Measurements from ENCODE around the gene DIAPH2.

Gene DIAPH2

GRCh38 chrX:97065973-97066372 lies 381.3 kb downstream of the DIAPH2 start:
- TF ChIP-seq CTCF (IDR thresholded peaks at IDR 0.05; ENCODE audit: low read depth, low read length) = no peak
- Histone ChIP-seq H3K27me3 (no peaks in the 10 kb centered on the region), H3K36me3 (no peaks in the 10 kb centered on the region), H3K4me1 (no peaks in the 10 kb centered on the region), H3K4me3 (ENCODE audit: low read depth, low read length) (no peak overlapping the region), H3K9me3 (no peaks in the 10 kb centered on the region)
- no peak for DNase-seq

GRCh38 chrX:97066381-97066780 lies 381.7 kb downstream of the DIAPH2 start:
- no peaks in the 10 kb centered on the region for H3K27me3 ChIP-seq
- no peaks in the 10 kb centered on the region for H3K4me1 ChIP-seq
- no peaks in the 10 kb centered on the region for H3K9me3 ChIP-seq
- DNase-seq = no peak
- no peak overlapping the region for H3K4me3 ChIP-seq (ENCODE audit: low read depth, low read length)
- H3K36me3 ChIP-seq = no peaks in the 10 kb centered on the region
- no peak for TF ChIP-seq CTCF (IDR thresholded peaks at IDR 0.05; ENCODE audit: low read depth, low read length)

- no peaks in the 10 kb centered on the region for H3K27me3 ChIP-seq
Measured at GRCh38 chrX:97070346-97070745, 385.7 kb downstream of the DIAPH2 start.

GRCh38 chrX:97074400-97074799 lies 389.8 kb downstream of the DIAPH2 start:
- no peak for TF ChIP-seq CTCF (IDR thresholded peaks at IDR 0.05; ENCODE audit: low read depth, low read length)
- no peaks in the 10 kb centered on the region for H3K36me3 ChIP-seq
- H3K9me3 ChIP-seq = no peaks in the 10 kb centered on the region
- no peak for DNase-seq
- no peaks in the 10 kb centered on the region for H3K27me3 ChIP-seq
- H3K4me3 ChIP-seq (ENCODE audit: low read depth, low read length) = no peak overlapping the region
- no peaks in the 10 kb centered on the region for H3K4me1 ChIP-seq

More at GRCh38 chrX:97070346-97070745, 385.7 kb downstream of the DIAPH2 start:
- no peaks in the 10 kb centered on the region for H3K36me3 ChIP-seq
- H3K4me3 ChIP-seq (ENCODE audit: low read depth, low read length) = no peak overlapping the region
- no peaks in the 10 kb centered on the region for H3K4me1 ChIP-seq
- no peak for DNase-seq
- H3K9me3 ChIP-seq = no peaks in the 10 kb centered on the region
- no peak for TF ChIP-seq CTCF (IDR thresholded peaks at IDR 0.05; ENCODE audit: low read depth, low read length)

GRCh38 chrX:97089116-97089515 lies 404.5 kb downstream of the DIAPH2 start:
- no peaks in the 10 kb centered on the region for H3K4me1 ChIP-seq
- no peak for TF ChIP-seq CTCF (IDR thresholded peaks at IDR 0.05; ENCODE audit: low read depth, low read length)
- no peaks in the 10 kb centered on the region for H3K27me3 ChIP-seq
- no peaks in the 10 kb centered on the region for H3K36me3 ChIP-seq
- DNase-seq = no peak
- H3K4me3 ChIP-seq (ENCODE audit: low read depth, low read length) = no peak overlapping the region
- H3K9me3 ChIP-seq = no peaks in the 10 kb centered on the region

GRCh38 chrX:97096385-97096784 lies 411.7 kb downstream of the DIAPH2 start:
- Histone ChIP-seq H3K4me3 (ENCODE audit: low read depth, low read length) (no peak overlapping the region), H3K9me3 (no peaks in the 10 kb centered on the region), H3K27me3 (no peaks in the 10 kb centered on the region), H3K4me1 (no peaks in the 10 kb centered on the region), H3K36me3 (no peaks in the 10 kb centered on the region)
- no peak for DNase-seq
- no peak for TF ChIP-seq CTCF (IDR thresholded peaks at IDR 0.05; ENCODE audit: low read depth, low read length)
